Right lobe of liver (tissue), 6 donors: ENCODE results near the gene HERC3. TPM values are rescaled to one million over a fixed set of nuclear protein-coding genes. Genes with fewer than 3 reads are reported as not detected.

Experiments
- ATAC-seq, 4 donors: fragments of 200-7000 bp; cut with Tn5 transposase; one replicate each; pipeline ENCODE4 v1.9.1; 2020; ENCODE audit warnings: mild to moderate bottlenecking in 4 of 4, moderate library complexity in 4 of 4
- DNase-seq, 3 donors: peaks; one replicate each; pipeline ENCODE4 v3.0.0-alpha.2; 2020
- H3K27ac ChIP-seq, 3 donors: fragments of 200-600 bp; one replicate each; pipeline ENCODE4 v1.8.0; 2022
- H3K27me3 ChIP-seq, 2 donors: fragments of 200-600 bp; one replicate each; pipeline ENCODE4 v1.8.0; 2022
- H3K36me3 ChIP-seq, 4 donors: fragments of 200-600 bp; sonication (generic) in 1 of 4; one replicate each; pipeline versions ENCODE4 v1.5.1 to v1.8.0; 2017 to 2022; ENCODE audit warnings: control low read depth in 1 of 4
- H3K4me1 ChIP-seq, 4 donors: fragments of 200-600 bp; sonication (generic) in 1 of 4; one replicate each; pipeline versions ENCODE4 v1.5.1 to v1.8.0; 2017 to 2022; ENCODE audit warnings: control low read depth in 1 of 4
- H3K4me3 ChIP-seq, 3 donors: fragments of 200-600 bp; one replicate each; pipeline ENCODE4 v1.8.0; 2022
- H3K9me3 ChIP-seq, 4 donors: fragments of 200-600 bp; sonication (generic) in 1 of 4; one replicate each; pipeline versions ENCODE4 v1.5.1 to v1.8.0; 2017 to 2022; ENCODE audit warnings: control low read depth in 1 of 4
- POLR2A ChIP-seq: fragments of 450-650 bp; IDR thresholded peaks from one replicate; pipeline ENCODE4 v1.6.1; 2017; ENCODE audit warnings: antibody characterized with exemption, mild to moderate bottlenecking
- WGBS: methylation state at CpG from one replicate; pipeline ENCODE4 v1.1.6; 2018; ENCODE audit warnings: low coverage, low lambda C conversion rate; ENCODE audit not compliant: insufficient coverage; ENCODE audit errors: missing lambda C conversion rate; 5-methylcytosine and 5-hydroxymethylcytosine counted together
- intact Hi-C, 2 donors: fragments of 100-400 bp; cut with DNase I; formaldehyde crosslinking; loops; one replicate each; pipeline versions ENCODE4 v1.11.2 to v1.14.1; 2022
- total RNA-seq, 6 experiments: library from RNA; depleted of rRNA in 2 of 6; stranded (reverse); fragments of >200 nt in 2 of 6; fragmentation: NEBNext Ultra II Directional in 3 of 6; extraction: Animal tissue kit (Norgen Biotek cat#: 25700) in 3 of 6; gene quantifications; one replicate each; pipeline versions ENCODE4 v1.1.0 to v1.2.4, GENCODE V29; 2016 to 2023
- TF ChIP-seq, protein P1 (sequence below), 4 donors: fragments of 200-600 bp in 3 of 4; fragments of 450-650 bp in 1 of 4; IDR thresholded peaks; one replicate each; pipeline versions ENCODE4 v1.5.1 to v1.8.0; 2016 to 2022; ENCODE audit warnings: antibody characterized with exemption in 4 of 4, mild to moderate bottlenecking in 2 of 4
- donor health status: DM: no; HTN: yes; CAD: no.
- donor health status: DM: no; HTN: no; CAD: no.
- donor health status: DM: no; HTN: no; CAD: no.
- donor health status: DM: no; HTN: yes; CAD: no.
- donor health status: DM: no; HTN: yes; CAD: no.

Gene HERC3
- total RNA-seq, 6 experiments from 2014 or later: 7.2 to 15.3 (median 10.9) TPM

DNA sequence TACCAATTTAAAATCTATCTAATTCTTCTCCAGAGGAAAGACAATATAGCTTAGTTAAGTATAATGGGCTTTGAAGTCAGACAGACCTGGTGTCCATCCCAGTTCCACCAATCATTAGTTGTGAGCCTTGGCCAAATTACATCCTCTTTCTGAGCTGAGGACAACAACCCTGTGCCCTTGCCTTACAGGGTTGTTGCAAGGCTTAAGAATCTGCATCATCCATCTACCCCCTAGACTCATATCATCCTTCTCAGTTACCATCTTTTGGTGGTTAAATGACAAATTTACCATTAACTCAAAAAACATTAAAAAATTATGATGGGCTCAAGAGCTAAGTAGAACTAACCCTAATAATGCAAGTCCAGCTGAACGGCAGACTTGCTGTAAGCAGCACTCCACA, 53.7 kb downstream of the HERC3 start:
- intact Hi-C loops: no loop called here
- no peak for TF ChIP-seq POLR2A
- TF ChIP-seq, protein P1, sequence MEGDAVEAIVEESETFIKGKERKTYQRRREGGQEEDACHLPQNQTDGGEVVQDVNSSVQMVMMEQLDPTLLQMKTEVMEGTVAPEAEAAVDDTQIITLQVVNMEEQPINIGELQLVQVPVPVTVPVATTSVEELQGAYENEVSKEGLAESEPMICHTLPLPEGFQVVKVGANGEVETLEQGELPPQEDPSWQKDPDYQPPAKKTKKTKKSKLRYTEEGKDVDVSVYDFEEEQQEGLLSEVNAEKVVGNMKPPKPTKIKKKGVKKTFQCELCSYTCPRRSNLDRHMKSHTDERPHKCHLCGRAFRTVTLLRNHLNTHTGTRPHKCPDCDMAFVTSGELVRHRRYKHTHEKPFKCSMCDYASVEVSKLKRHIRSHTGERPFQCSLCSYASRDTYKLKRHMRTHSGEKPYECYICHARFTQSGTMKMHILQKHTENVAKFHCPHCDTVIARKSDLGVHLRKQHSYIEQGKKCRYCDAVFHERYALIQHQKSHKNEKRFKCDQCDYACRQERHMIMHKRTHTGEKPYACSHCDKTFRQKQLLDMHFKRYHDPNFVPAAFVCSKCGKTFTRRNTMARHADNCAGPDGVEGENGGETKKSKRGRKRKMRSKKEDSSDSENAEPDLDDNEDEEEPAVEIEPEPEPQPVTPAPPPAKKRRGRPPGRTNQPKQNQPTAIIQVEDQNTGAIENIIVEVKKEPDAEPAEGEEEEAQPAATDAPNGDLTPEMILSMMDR (IDR thresholded peaks at IDR 0.05): no peak
- H3K4me1 ChIP-seq: no peaks in the 10 kb centered on the region
- WGBS: 87% methylated on average over 1 of the region's 1 CpG
- no peaks in the 10 kb centered on the region for H3K27me3 ChIP-seq
- ATAC-seq (no peak), DNase-seq (no peak)
- no peaks in the 10 kb centered on the region for H3K9me3 ChIP-seq
- H3K4me3 ChIP-seq: no peak overlapping the region
- H3K27ac ChIP-seq: no peak overlapping the region
- no peaks in the 10 kb centered on the region for H3K36me3 ChIP-seq

DNA sequence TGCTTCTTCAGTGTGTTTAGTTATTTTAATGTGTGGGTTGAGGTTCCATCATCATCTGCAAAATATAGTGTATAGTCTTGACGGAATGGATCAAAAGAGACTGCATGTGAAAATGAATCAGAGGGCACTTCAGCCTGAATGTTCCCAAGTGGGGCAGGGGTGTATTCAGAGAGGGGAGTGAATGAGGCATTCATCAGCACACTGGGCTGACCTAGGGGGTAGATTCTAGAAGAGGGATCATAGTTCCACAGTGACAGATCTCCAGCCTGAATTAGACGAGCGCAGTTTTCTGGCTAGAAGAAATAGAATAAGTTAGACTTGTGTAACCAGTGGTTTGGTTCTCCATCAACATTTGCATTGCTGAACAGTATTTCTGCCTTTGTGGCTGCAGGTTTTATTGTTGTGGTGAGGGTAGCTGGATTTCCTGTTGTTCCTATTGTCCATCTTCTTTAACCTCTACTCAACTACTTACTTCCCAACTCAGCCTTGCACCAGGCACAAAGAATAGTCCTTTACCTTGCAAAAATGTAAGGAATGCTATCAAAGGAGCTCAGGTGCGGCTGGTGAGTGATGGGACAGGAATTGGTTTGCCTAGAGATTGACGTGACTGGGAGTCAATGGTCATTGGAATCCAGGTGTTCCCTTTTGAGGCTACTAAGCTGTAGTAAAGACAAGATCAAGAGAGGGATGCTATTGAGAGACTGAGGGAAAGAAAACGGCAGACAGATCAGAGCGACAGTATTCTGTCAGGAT, 54.4 kb downstream of the HERC3 start:
- ATAC-seq (no peak), DNase-seq (no peak)
- WGBS: 84% methylated on average over 7 of the region's 7 CpGs
- Histone ChIP-seq H3K27ac (no peak overlapping the region), H3K9me3 (no peaks in the 10 kb centered on the region), H3K4me1 (no peaks in the 10 kb centered on the region), H3K36me3 (no peaks in the 10 kb centered on the region), H3K27me3 (no peaks in the 10 kb centered on the region), H3K4me3 (no peak overlapping the region)
- intact Hi-C loops: no loop called here
- TF ChIP-seq, protein P1 (IDR thresholded peaks at IDR 0.05): no peak
- TF ChIP-seq POLR2A: no peak

DNA sequence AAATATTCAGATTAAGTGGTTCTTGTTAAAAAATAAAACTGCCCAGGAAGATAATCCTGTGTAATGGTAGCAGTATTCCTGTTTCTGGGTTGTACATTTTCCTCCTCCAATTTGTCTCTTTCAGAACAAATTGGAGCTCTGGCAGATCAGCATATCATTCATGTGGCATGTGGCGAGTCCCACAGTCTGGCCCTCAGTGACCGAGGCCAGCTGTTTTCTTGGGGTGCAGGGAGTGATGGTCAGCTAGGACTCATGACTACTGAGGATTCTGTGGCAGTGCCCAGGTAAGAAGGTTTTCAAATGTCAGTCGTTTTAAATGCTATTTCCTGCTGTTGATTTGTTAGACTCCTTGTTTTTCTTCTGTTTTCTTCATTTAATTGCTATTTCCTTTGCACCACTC, 57.4 kb downstream of the HERC3 start:
- WGBS: 38% methylated on average over 1 of the region's 3 CpGs
- Histone ChIP-seq H3K4me3 (no peak overlapping the region), H3K27me3 (no peaks in the 10 kb centered on the region), H3K9me3 (no peaks in the 10 kb centered on the region), H3K36me3 (no peaks in the 10 kb centered on the region), H3K27ac (no peak overlapping the region), H3K4me1 (no peaks in the 10 kb centered on the region)
- TF ChIP-seq, protein P1 (IDR thresholded peaks at IDR 0.05): no peak
- TF ChIP-seq POLR2A: no peak
- intact Hi-C loops: loop anchor here in 1 of 2 donors (10.0 kb wide), 1 partner anchor 115 kb away; no protein-coding TSS in a partner anchor
- no peak for ATAC-seq
- no peak for DNase-seq

DNA sequence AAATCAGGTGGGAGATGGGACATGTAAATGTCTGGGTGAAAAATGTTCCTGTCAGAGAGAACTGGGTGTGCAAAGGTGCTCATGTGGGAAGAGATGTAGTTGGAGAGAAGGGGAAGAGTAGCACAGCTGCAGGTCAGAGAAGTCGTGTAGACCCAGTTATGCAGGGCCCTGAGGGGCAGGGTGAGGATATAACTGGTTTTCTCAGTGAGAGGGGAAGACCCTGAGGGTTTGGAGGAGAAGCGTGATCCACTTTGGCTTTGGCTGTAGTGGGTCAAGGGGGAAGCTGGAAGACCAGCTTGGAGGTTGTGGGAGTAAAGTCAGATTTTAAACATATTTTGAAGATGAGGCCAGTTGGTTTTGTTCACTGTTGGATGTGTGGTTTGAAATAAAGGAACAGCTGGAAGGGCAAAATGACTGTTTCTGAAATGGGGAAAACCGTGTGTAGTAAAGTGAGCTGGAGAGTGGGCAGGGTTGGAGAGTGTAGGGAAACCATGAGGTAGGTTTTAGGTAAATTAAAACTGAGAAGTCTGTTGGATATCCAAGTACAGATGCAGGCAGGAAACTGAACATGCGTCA, 61.2 kb downstream of the HERC3 start:
- Histone ChIP-seq H3K27ac (no peak overlapping the region), H3K36me3 (peaks cover 0 to 9% (median 0%) of the 10 kb centered on the region in 4 donors), H3K4me3 (no peak overlapping the region), H3K4me1 (no peaks in the 10 kb centered on the region), H3K27me3 (no peaks in the 10 kb centered on the region), H3K9me3 (no peaks in the 10 kb centered on the region)
- no peak for TF ChIP-seq POLR2A
- TF ChIP-seq, protein P1 (IDR thresholded peaks at IDR 0.05): no peak
- intact Hi-C loops: loop anchor here in 1 of 2 donors (10.0 kb wide), 1 partner anchor 119 kb away; no protein-coding TSS in a partner anchor
- DNase-seq: no peak
- 81% methylated on average over 3 of the region's 4 CpGs for WGBS
- no peak for ATAC-seq
